ENCODE results near the gene KIRREL3. TPM values are rescaled to one million over a fixed set of nuclear protein-coding genes. Genes with fewer than 3 reads are reported as not detected.

KIRREL3 gene
- total and polyA plus RNA-seq, 9 of the 15 experiments (the other 6 are each of a cell fraction or from before 2014, with no cell fraction given), result 0.04 to 0.10 TPM; not detected in 7

- H3K9me3 ChIP-seq (replicated peaks; ENCODE audit: control insufficient read depth, insufficient read depth, low read depth, low read length), result no peaks in the 10 kb centered on the region
- no peaks in the 10 kb centered on the region for H3K4me1 ChIP-seq (replicated peaks in 1 of 2; ENCODE audit: control insufficient read depth in 2 of 2, insufficient read depth in 2 of 2, low read length in 2 of 2)
- 2% methylated on average over 3 of the region's 3 CpGs for WGBS (ENCODE audit: insufficient coverage, low coverage, missing lambda C conversion rate)
- DNase-seq (ENCODE audit: extremely low read depth in 1 of 4, low spot score in 3 of 4) (no peak), ATAC-seq (no peak), FAIRE-seq (no peak)
- no TSS peak for BruUV-seq (replicated peaks)
- H3K4me2 ChIP-seq (ENCODE audit: insufficient read depth, low read length), result no peak overlapping the region
- POLR2A ChIA-PET, result no interaction called here
- intact Hi-C loops (cut with micrococcal nuclease) (no loop called here), in situ Hi-C loops (cut with MboI) (no loop called here)
- no peaks in the 10 kb centered on the region for H3K79me2 ChIP-seq (ENCODE audit: control insufficient read depth, insufficient read depth, low read length)
- no peaks in the 10 kb centered on the region for H4K20me1 ChIP-seq (replicated peaks; ENCODE audit: control insufficient read depth, insufficient read depth, low read length)
- no peaks in the 10 kb centered on the region for H3K9me1 ChIP-seq (ENCODE audit: control insufficient read depth, insufficient read depth, low read length)
- no peak for TF ChIP-seq ARID4B (CRISPR knock-in tag; IDR thresholded peaks at IDR 0.05)
- TF ChIP-seq, protein P1, sequence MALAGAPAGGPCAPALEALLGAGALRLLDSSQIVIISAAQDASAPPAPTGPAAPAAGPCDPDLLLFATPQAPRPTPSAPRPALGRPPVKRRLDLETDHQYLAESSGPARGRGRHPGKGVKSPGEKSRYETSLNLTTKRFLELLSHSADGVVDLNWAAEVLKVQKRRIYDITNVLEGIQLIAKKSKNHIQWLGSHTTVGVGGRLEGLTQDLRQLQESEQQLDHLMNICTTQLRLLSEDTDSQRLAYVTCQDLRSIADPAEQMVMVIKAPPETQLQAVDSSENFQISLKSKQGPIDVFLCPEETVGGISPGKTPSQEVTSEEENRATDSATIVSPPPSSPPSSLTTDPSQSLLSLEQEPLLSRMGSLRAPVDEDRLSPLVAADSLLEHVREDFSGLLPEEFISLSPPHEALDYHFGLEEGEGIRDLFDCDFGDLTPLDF (CRISPR knock-in tag; IDR thresholded peaks at IDR 0.05), result no peak
- no peak for TF ChIP-seq PCBP2 (IDR thresholded peaks at IDR 0.05; ENCODE audit: low read depth, low read length, poor library complexity, severe bottlenecking)
- TF ChIP-seq HSF4 (CRISPR knock-in tag; IDR thresholded peaks at IDR 0.05; ENCODE audit: borderline replicate concordance), result no peak
- TF ChIP-seq TSC22D4 (tag; IDR thresholded peaks at IDR 0.05), result no peak
- TF ChIP-seq ZFP1 (CRISPR knock-in tag; IDR thresholded peaks at IDR 0.05), result no peak
- no peak for TF ChIP-seq ZKSCAN3 (CRISPR knock-in tag; IDR thresholded peaks at IDR 0.05)
- TF ChIP-seq, protein P2, sequence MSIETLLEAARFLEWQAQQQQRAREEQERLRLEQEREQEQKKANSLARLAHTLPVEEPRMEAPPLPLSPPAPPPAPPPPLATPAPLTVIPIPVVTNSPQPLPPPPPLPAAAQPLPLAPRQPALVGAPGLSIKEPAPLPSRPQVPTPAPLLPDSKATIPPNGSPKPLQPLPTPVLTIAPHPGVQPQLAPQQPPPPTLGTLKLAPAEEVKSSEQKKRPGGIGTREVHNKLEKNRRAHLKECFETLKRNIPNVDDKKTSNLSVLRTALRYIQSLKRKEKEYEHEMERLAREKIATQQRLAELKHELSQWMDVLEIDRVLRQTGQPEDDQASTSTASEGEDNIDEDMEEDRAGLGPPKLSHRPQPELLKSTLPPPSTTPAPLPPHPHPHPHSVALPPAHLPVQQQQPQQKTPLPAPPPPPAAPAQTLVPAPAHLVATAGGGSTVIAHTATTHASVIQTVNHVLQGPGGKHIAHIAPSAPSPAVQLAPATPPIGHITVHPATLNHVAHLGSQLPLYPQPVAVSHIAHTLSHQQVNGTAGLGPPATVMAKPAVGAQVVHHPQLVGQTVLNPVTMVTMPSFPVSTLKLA (conservative IDR thresholded peaks at IDR 0.05), result no peak
- H2AFZ ChIP-seq (ENCODE audit: low read depth, low read length), result no peak overlapping the region
- no peak overlapping the region for H3K9ac ChIP-seq (ENCODE audit: insufficient read depth in 1 of 2, low read depth in 2 of 2, low read length in 2 of 2)
- no peaks in the 10 kb centered on the region for H3K36me3 ChIP-seq (ENCODE audit: control insufficient read depth, insufficient read depth, low read length)
- H3K27me3 ChIP-seq (ENCODE audit: control insufficient read depth in 2 of 2, insufficient read depth in 2 of 2, low read length in 2 of 2), result no peaks in the 10 kb centered on the region; a peak in 1 of 5 replicates
- no peak overlapping the region for H3K27ac ChIP-seq (ENCODE audit: extremely low read depth, low read depth, low read length)
- CTCF ChIA-PET (ENCODE audit: low intra/inter-chr PET ratio), result no interaction called here
- no peak overlapping the region for H3K4me3 ChIP-seq
Observed at GRCh38 chr11:126886085-126886484, 114.5 kb downstream of the KIRREL3 start.

Measured in K562 (cell line).